Fibroblast of skin of right quadriceps (primary cell): ENCODE results near the gene UCHL5.
A peak's percentile ranks its signal among the peaks of the same experiment; 100 is the strongest.
"Not testable (repeated sequence)": the region's sequence is repeated elsewhere in the genome, so short reads cannot be mapped to it uniquely, and the experiment has no call there.

Source experiments
- DNase-seq: peaks from one replicate; pipeline ENCODE4 v3.0.0-alpha.2; 2013

The UCHL5 gene

DNA sequence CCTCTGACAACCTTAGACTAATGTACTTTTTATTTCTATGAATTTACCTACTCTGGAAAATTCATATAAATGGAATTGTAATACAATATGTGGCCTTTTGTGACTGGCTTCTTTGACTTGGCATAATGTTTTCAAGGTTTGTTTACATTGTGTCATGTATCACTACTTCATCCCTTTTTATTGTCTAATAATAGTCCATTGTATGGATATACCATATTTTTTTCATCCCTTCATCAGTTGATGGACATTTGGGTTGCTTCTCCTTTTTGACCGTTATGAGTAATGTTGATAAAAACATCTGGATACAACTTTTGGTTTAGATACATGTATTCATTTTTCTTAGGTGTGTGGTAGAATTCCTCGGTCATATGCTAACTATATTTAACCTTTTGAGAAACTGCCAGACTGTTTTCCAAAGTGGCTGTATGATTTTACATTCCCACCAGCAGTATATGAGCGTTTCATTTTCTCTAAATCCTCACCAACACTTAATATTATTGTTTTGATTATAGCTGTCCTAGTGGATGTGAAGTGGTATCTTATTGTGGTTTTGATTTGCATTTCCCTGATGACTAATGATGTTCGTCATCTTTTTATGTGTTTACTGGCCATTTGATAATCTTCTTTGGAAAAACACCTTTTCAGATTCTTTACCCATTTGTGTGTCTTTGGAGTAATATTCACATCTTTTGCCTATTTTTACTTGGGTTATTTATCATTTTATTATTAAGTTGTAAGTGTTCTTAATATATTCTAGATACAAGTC is 3.7 kb upstream of the UCHL5 start:
- DNase-seq: no peak

DNA sequence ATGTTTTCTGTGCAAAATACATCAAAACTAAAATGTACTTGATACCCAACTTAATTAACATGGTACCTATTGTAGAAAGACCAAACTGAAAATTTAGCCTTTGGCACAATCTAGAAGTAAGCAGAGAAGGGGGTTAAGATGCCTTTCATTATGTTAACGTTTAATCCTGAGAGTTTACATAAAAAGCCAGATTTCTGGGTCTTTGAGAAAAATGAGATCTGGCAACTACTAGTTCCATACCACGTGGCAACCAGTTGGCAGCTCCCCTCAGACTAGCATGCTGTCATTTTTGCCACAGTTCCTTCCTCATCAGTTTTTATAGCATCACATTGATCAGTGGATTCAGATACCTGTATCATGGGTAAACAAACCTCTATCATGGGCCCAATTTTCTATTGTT is 1.8 kb upstream of the UCHL5 start:
- peak; percentile 9 for DNase-seq

DNA sequence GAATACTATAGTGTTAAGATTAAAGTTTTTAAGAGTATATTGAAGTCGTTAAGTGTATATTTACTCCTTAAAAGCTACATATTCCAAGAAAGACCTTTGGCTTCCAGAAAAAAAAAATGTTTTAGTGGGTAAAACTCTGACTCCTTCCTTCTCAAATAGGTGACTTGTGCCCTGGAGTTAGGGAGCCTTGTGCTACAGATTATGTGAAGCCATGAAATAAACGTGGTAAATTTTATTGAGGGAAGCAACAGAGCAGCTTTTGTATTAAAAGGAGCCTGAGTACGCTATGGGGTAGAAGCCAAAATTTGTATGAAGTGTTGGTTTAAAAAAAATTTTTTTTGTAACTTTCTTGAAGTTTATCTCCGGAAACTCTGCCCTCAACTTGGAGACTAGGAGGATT is 1.2 kb upstream of the UCHL5 start:
- DNase-seq: no peak

GRCh38 chr1:193060115-193060403 is 899 bp upstream of the UCHL5 start:
- no peak for DNase-seq

DNA sequence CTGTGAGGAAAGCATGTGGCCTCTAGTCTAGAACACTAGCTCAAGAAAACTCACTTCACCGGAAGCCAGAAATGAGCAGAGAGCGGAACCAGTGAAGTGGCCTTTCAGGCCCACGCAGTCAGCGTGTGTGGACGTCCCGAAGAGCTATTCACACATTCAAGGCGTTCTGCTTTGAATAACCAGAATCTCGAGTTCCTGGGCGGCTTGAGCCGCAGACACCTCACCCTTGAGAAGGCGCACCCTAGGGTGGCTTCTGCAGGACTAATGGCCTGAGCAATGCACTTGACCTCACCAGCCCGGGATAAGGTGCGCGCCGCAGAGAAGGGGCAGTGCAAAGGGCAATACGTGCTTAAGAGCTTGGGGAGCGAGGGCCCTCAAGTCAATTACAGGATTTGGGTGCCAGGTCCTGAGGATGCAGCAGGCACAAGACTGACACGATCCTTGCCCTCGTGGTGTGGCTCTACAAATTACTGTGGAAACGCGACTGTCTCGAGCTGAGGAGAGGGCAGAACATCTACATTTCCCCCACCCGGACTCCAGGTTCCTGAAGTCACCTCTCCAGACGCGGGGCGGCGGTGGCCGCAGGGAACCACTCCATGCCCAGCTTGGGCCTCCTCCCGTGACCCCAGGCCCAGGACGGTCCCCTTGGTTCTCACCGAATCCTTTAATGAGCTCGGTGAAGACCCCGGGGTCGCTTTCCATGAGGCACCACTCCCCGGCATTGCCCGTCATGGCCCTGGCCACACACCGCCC is 455 bp downstream of the UCHL5 start:
- DNase-seq: peak; percentile 32

- no peak for DNase-seq
These were observed 4.9 kb downstream of the UCHL5 start for GRCh38 chr1:193054169-193054675.

- not testable (repeated sequence) for DNase-seq
These were observed 10.2 kb downstream of the UCHL5 start for GRCh38 chr1:193048913-193049312.

GRCh38 chr1:193042766-193043691 is 16.1 kb downstream of the UCHL5 start:
- DNase-seq: no peak

DNA sequence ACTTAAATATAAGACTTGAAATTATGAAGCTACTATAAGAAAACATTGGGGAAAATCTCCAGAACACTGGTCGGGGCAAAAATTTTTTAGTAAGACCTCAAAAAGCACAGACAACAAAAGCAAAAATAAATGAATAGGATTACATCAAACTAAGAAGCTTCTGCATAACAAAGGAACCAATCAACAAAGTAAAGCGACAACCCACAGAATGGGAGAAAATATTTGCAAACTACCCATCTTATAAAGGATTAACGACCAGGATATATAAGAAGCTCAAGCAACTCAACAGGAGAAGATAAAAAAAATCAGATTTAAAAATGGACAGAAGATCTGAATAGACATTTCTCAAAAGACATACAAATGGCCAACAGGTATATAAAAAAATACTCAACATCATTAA is 19.1 kb downstream of the UCHL5 start:
- DNase-seq: no peak

DNA sequence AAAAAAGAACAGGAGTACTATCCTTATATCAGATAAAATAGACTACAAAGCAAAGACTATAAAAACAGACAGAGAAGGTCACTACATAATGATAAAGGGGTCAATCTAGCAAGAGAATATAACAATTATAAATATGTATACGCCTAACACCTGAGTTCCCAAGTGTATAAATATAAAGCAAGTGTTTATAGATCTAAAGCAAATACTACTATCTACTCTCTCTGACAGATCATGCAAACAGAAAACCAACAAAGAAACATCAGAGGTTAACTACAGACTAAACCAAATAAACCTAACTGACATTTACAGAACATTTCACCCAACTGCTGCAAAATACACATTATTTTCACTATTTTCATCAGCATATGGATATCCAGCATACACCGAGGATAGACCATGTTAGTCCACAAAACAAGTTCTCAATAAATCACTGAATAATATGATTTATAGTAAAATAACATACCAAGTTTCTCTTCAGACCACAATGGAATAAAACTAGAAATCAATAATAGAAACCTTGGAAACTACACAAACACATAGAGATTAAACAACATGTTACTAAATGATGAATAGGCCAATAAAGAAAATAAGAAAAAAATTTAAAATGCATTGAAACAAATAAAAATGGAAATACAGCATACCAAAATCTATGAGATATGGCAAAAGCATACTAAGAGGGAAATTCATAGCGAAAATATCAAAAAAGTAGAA is 22.7 kb downstream of the UCHL5 start:
- DNase-seq: no peak

GRCh38 chr1:193033610-193034009 is 25.6 kb downstream of the UCHL5 start:
- DNase-seq: no peak

GRCh38 chr1:193032643-193033427 is 26.3 kb downstream of the UCHL5 start:
- DNase-seq: not testable (repeated sequence)

GRCh38 chr1:193031431-193031830 is 27.7 kb downstream of the UCHL5 start:
- peak; percentile 3 for DNase-seq

DNA sequence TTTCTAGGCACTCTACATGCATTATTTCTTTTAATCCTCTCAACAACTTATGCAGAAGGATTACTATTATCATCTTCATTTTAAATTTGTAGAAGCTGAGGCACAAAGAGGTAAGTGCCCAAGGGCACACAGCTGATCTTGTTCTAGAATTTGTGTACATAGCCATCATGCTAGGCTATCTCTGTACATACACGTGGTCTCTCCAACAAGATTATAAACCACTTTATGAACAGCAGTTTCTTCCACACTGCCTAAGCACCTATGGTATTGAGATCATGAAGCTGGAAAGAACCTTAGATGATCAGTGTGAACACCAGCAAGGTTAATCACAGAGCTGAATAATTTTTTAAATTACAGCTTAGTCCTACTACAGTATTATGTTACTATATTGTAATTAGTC is 28.9 kb downstream of the UCHL5 start:
- DNase-seq: no peak

GRCh38 chr1:193025218-193025617 is 33.9 kb downstream of the UCHL5 start:
- no peak for DNase-seq

DNA sequence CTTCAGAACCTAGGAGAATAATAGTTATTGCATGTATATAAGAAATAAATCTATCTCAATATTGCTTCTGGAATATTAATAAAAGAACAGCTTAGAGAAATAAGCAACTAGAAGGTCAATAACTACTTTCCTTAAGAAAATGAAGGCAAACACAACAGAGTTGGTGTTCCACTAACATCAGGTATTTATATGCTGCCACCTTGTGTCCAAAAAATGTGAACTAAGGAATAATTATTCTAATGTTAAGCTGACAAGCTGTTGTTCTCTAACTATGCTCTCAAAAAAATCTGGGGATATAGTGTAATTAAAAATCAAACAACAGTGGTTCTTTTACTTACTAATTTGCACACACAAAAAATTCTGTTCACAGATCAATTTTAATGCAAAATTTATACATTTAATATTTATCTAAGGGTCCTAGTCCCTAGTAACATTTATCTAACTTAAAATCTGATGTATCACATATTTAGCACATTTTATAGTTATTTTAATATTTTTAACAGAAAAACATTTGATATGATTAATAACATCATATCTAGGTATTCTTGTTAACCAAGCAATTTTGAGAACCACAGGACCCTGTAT is 39.6 kb downstream of the UCHL5 start:
- DNase-seq: peak; percentile 51

- no peak for DNase-seq
These were observed 42.4 kb downstream of the UCHL5 start for GRCh38 chr1:193016788-193017187.

- DNase-seq: peak; percentile 63
These were observed 44.8 kb downstream of the UCHL5 start for GRCh38 chr1:193014400-193014799.

GRCh38 chr1:193013707-193014106 is 45.5 kb downstream of the UCHL5 start:
- DNase-seq: no peak

GRCh38 chr1:193013005-193013404 is 46.2 kb downstream of the UCHL5 start:
- DNase-seq: peak; percentile 90

GRCh38 chr1:193011406-193011805 is 47.8 kb downstream of the UCHL5 start:
- DNase-seq: no peak
